Panc1 (cell line): ENCODE results near the gene DAGLA.

Source experiments
- CTCF ChIP-seq: fragments of 450-650 bp; IDR thresholded peaks from 2 replicates; pipeline ENCODE4 v1.5.1; 2017; ENCODE audit warnings: mild to moderate bottlenecking
- POLR2AphosphoS5 ChIP-seq: IDR thresholded peaks from 2 replicates; pipeline ENCODE4 v1.6.1; 2012; ENCODE audit warnings: mild to moderate bottlenecking, low read depth, low read length, moderate library complexity
- REST ChIP-seq, 2 experiments: IDR thresholded peaks; 2 replicates each; pipeline ENCODE4 v1.6.1; 2011 to 2012; ENCODE audit warnings: low read depth in 2 of 2, control low read depth in 1 of 2, low read length in 1 of 2, mild to moderate bottlenecking in 1 of 2, moderate library complexity in 1 of 2; ENCODE audit not compliant: insufficient read depth in 1 of 2
- SIN3A ChIP-seq: IDR thresholded peaks from 2 replicates; pipeline ENCODE4 v1.6.1; 2012; ENCODE audit warnings: low read depth, mild to moderate bottlenecking, low read length, moderate library complexity, borderline replicate concordance; ENCODE audit not compliant: insufficient read depth
- TCF7L2 ChIP-seq: IDR thresholded peaks from 2 replicates; pipeline ENCODE4 v1.6.1; 2011; ENCODE audit warnings: mild to moderate bottlenecking, low read depth, low read length, inconsistent platforms

GRCh38 chr11:61709110-61709509 lies 28.9 kb downstream of the DAGLA start:
- no peak for TF ChIP-seq CTCF
- TF ChIP-seq TCF7L2 = no peak
- no peak for TF ChIP-seq SIN3A
- TF ChIP-seq POLR2AphosphoS5 = no peak
- no peak for TF ChIP-seq REST (IDR thresholded peaks at IDR 0.05; ENCODE audit: insufficient read depth in 1 of 2, low read depth in 2 of 2, low read length in 1 of 2)
